GM18909 (cell line): ENCODE results near the gene STAT5B.

Source experiments
- ATAC-seq: cut with Tn5 transposase; IDR thresholded peaks from one replicate; pipeline ENCODE4 v1.9.1; 2021; ENCODE audit warnings: mild to moderate bottlenecking; ENCODE audit not compliant: unreplicated experiment, poor library complexity

Gene STAT5B

GRCh38 chr17:42286411-42287221, 10.4 kb upstream of the STAT5B start:
- ATAC-seq = no peak

GRCh38 chr17:42285346-42286050, 9.3 kb upstream of the STAT5B start:
- no peak for ATAC-seq

GRCh38 chr17:42284566-42284965, 8.4 kb upstream of the STAT5B start:
- no peak for ATAC-seq

- ATAC-seq = no peak
These were observed 7.8 kb upstream of the STAT5B start for GRCh38 chr17:42284024-42284369.

- no peak for ATAC-seq
These were observed 7.2 kb upstream of the STAT5B start for GRCh38 chr17:42283241-42284023.

GRCh38 chr17:42282478-42283080, 6.4 kb upstream of the STAT5B start:
- ATAC-seq = no peak

GRCh38 chr17:42281571-42282096, 5.4 kb upstream of the STAT5B start:
- ATAC-seq = no peak

- no peak for ATAC-seq
These were observed 3.8 kb upstream of the STAT5B start for GRCh38 chr17:42279776-42280630.

- no peak for ATAC-seq
These were observed 1.1 kb upstream of the STAT5B start for GRCh38 chr17:42277342-42277712.

- ATAC-seq = peak; percentile 17
These were observed 584 bp upstream of the STAT5B start for GRCh38 chr17:42276609-42277341.

- ATAC-seq = peak; percentile 62
These were observed 448 bp downstream of the STAT5B start for GRCh38 chr17:42275527-42276358.

- ATAC-seq = no peak
These were observed 1.2 kb downstream of the STAT5B start for GRCh38 chr17:42274812-42275526.

- ATAC-seq = no peak
These were observed 2.0 kb downstream of the STAT5B start for GRCh38 chr17:42274253-42274542.

GRCh38 chr17:42273474-42274252, 2.5 kb downstream of the STAT5B start:
- ATAC-seq = no peak

- no peak for ATAC-seq
These were observed 3.9 kb downstream of the STAT5B start for GRCh38 chr17:42272162-42272907.

GRCh38 chr17:42271779-42272035, 4.5 kb downstream of the STAT5B start:
- no peak for ATAC-seq
